HG03025 (cell line): ENCODE results near the gene ADCY2.
A peak's percentile ranks its signal among the peaks of the same experiment; 100 is the strongest.

Experiments used
- ATAC-seq: cut with Tn5 transposase; IDR thresholded peaks from one replicate; pipeline ENCODE4 v1.9.1; 2021; ENCODE audit warnings: mild to moderate bottlenecking, moderate library complexity; ENCODE audit not compliant: unreplicated experiment, low FRiP score

Gene ADCY2

GRCh38 chr5:7762267-7762666, 366.3 kb downstream of the ADCY2 start:
- ATAC-seq = no peak

- no peak for ATAC-seq
Measured at GRCh38 chr5:7763621-7764072, 367.7 kb downstream of the ADCY2 start.

- ATAC-seq = no peak
Measured at GRCh38 chr5:7764452-7764851, 368.5 kb downstream of the ADCY2 start.

GRCh38 chr5:7770436-7770835, 374.5 kb downstream of the ADCY2 start:
- ATAC-seq = no peak

GRCh38 chr5:7772141-7772540, 376.2 kb downstream of the ADCY2 start:
- ATAC-seq = no peak

GRCh38 chr5:7773178-7773577, 377.2 kb downstream of the ADCY2 start:
- no peak for ATAC-seq

- ATAC-seq = no peak
Measured at GRCh38 chr5:7776442-7776841, 380.5 kb downstream of the ADCY2 start.

GRCh38 chr5:7779019-7780005, 383.4 kb downstream of the ADCY2 start:
- no peak for ATAC-seq

- ATAC-seq = no peak
Measured at GRCh38 chr5:7781899-7782298, 386.0 kb downstream of the ADCY2 start.

GRCh38 chr5:7784683-7785380, 388.9 kb downstream of the ADCY2 start:
- ATAC-seq = no peak

GRCh38 chr5:7787770-7788169, 391.8 kb downstream of the ADCY2 start:
- ATAC-seq = no peak

- no peak for ATAC-seq
Measured at GRCh38 chr5:7789567-7789966, 393.6 kb downstream of the ADCY2 start.

- no peak for ATAC-seq
Measured at GRCh38 chr5:7793895-7794294, 398.0 kb downstream of the ADCY2 start.

GRCh38 chr5:7794311-7794710, 398.4 kb downstream of the ADCY2 start:
- peak; percentile 92 for ATAC-seq

GRCh38 chr5:7794823-7795222, 398.9 kb downstream of the ADCY2 start:
- peak; percentile 47 for ATAC-seq

- ATAC-seq = no peak
Measured at GRCh38 chr5:7795306-7795705, 399.4 kb downstream of the ADCY2 start.

- ATAC-seq = no peak
Measured at GRCh38 chr5:7801891-7802614, 406.1 kb downstream of the ADCY2 start.

GRCh38 chr5:7802855-7803254, 406.9 kb downstream of the ADCY2 start:
- no peak for ATAC-seq

- no peak for ATAC-seq
Measured at GRCh38 chr5:7803937-7804336, 408.0 kb downstream of the ADCY2 start.

- no peak for ATAC-seq
Measured at GRCh38 chr5:7805379-7805778, 409.4 kb downstream of the ADCY2 start.

- no peak for ATAC-seq
Measured at GRCh38 chr5:7808998-7809397, 413.1 kb downstream of the ADCY2 start.
